Right atrium auricular region (tissue), 2 donors: ENCODE results near the gene CD163. TPM values are rescaled to one million over a fixed set of nuclear protein-coding genes. Genes with fewer than 3 reads are reported as not detected.

Experiments used
- DNase-seq: peaks from one replicate; pipeline ENCODE4 v3.0.0-alpha.2; 2019; ENCODE audit warnings: low spot score
- H3K27ac ChIP-seq, 2 donors: fragments of 200-600 bp; sonication (generic); 1 replicate in 1 of 2; 2 replicates in 1 of 2; pipeline ENCODE4 v1.5.1; 2016 to 2019
- H3K27me3 ChIP-seq, 2 donors: fragments of 200-600 bp; sonication (generic); one replicate each; pipeline versions ENCODE4 v1.5.1 to v1.6.0; 2017 to 2019
- H3K36me3 ChIP-seq: fragments of 200-600 bp; sonication (generic); one replicate; pipeline ENCODE4 v1.5.1; 2016
- H3K4me1 ChIP-seq, 2 donors: fragments of 200-600 bp; sonication (generic); one replicate each; pipeline versions ENCODE4 v1.5.1 to v1.6.0; 2017 to 2019
- H3K4me3 ChIP-seq, 2 donors: fragments of 200-600 bp; sonication (generic); 1 replicate in 1 of 2; 2 replicates in 1 of 2; pipeline ENCODE4 v1.5.1; 2017 to 2019; ENCODE audit warnings: mild to moderate bottlenecking in 1 of 2, moderate library complexity in 1 of 2
- H3K9me3 ChIP-seq, 2 donors: fragments of 200-600 bp; sonication (generic); one replicate each; pipeline ENCODE4 v1.5.1; 2019
- total RNA-seq, 2 donors: library from RNA; depleted of rRNA; stranded (reverse); fragments of >200 nt; gene quantifications; one replicate each; pipeline ENCODE4 v1.1.0, GENCODE V29; 2016
- TF ChIP-seq, protein P1 (sequence below), 2 donors: fragments of 200-600 bp; sonication (generic); IDR thresholded peaks; one replicate each; pipeline ENCODE4 v1.5.1; 2019; ENCODE audit warnings: antibody characterized with exemption in 2 of 2

Gene CD163
- total RNA-seq, 2 donors from 2014 or later = 43.3 to 165 TPM

DNA sequence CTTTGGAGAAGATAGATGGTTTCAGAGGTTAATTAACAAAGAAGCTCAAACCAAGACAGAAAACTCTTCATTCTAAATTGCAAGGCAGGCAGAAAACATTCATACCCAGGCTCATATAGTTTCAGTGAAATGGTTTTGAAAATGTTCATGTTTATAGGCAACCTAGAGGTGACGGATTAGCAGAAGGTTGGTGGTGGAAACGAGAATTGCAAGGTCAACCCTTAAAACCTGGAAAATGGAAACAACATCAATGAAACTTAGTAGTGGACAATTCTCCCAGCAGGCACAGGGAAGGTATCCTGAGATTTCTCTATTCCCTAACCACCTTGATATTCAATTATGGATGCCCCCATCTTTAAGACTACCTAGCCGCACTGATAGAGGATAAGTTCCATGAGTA, 965 bp downstream of the CD163 start:
- H3K9me3 ChIP-seq = no peaks in the 10 kb centered on the region

DNA sequence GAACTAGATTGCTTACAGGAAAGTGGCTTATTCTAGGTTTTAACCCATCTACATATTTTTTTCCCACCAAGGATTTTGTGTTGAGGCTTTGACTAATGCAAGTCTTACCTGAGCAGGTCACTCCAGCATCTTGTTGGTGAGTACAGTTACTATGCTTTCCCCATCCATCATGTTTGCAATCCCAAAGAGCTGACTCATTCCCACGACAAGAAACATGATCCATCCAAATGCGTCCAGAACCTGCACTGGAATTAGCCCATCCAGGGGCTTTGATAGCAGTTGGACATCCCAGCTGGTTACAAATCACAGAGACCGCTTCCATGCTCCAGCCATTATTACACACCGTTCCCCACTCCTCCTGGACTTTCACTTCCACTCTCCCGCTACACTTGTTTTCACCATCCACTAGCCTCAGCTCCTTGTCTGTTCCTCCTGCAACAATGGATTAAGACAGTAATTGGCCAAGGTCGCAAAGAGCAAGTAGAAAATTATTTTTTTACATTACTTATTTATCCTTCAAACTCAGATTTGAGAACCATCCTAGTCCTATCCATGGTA, 2.5 kb downstream of the CD163 start:
- H3K4me3 ChIP-seq = peak overlapping the region; percentile 11 to 17
- TF ChIP-seq, protein P1, sequence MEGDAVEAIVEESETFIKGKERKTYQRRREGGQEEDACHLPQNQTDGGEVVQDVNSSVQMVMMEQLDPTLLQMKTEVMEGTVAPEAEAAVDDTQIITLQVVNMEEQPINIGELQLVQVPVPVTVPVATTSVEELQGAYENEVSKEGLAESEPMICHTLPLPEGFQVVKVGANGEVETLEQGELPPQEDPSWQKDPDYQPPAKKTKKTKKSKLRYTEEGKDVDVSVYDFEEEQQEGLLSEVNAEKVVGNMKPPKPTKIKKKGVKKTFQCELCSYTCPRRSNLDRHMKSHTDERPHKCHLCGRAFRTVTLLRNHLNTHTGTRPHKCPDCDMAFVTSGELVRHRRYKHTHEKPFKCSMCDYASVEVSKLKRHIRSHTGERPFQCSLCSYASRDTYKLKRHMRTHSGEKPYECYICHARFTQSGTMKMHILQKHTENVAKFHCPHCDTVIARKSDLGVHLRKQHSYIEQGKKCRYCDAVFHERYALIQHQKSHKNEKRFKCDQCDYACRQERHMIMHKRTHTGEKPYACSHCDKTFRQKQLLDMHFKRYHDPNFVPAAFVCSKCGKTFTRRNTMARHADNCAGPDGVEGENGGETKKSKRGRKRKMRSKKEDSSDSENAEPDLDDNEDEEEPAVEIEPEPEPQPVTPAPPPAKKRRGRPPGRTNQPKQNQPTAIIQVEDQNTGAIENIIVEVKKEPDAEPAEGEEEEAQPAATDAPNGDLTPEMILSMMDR (IDR thresholded peaks at IDR 0.05) = no peak
- no peaks in the 10 kb centered on the region for H3K9me3 ChIP-seq
- DNase-seq = no peak
- no peaks in the 10 kb centered on the region for H3K36me3 ChIP-seq
- peak overlapping the region in 1 of 2 donors; percentile 40 for H3K27ac ChIP-seq
- H3K4me1 ChIP-seq = no peaks in the 10 kb centered on the region
- no peaks in the 10 kb centered on the region for H3K27me3 ChIP-seq

More for the DNA sequence above, 965 bp downstream of the CD163 start:
- Histone ChIP-seq H3K27ac (peak overlapping the region; percentile 17 to 40), H3K27me3 (no peaks in the 10 kb centered on the region), H3K4me1 (no peaks in the 10 kb centered on the region), H3K36me3 (no peaks in the 10 kb centered on the region), H3K4me3 (peak overlapping the region; percentile 11 to 19)
- TF ChIP-seq, protein P1 (IDR thresholded peaks at IDR 0.05) = no peak
- DNase-seq = no peak

DNA sequence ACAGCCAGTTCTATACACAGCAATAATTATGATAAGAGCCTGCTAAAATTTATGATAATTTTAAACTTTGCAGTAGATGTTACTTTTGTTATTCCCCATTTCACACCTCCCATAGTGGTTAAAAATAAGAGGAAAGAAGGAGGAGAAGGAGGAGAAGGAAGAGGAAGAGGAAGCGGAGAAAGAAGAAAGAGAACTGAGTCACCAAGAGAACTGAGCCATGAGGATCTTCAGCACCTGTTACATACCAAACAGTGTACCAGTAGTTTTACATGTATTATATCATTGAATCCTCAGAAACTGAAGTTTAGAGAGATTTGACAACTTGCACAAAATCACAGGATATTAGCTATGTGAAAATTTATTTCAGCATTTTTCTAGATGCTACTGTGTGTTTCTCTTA, 3.9 kb downstream of the CD163 start:
- TF ChIP-seq, protein P1 (IDR thresholded peaks at IDR 0.05) = no peak
- Histone ChIP-seq H3K36me3 (no peaks in the 10 kb centered on the region), H3K27me3 (no peaks in the 10 kb centered on the region), H3K4me1 (no peaks in the 10 kb centered on the region), H3K27ac (no peak overlapping the region), H3K9me3 (no peaks in the 10 kb centered on the region), H3K4me3 (peak overlapping the region; percentile 4 to 11)
- no peak for DNase-seq

DNA sequence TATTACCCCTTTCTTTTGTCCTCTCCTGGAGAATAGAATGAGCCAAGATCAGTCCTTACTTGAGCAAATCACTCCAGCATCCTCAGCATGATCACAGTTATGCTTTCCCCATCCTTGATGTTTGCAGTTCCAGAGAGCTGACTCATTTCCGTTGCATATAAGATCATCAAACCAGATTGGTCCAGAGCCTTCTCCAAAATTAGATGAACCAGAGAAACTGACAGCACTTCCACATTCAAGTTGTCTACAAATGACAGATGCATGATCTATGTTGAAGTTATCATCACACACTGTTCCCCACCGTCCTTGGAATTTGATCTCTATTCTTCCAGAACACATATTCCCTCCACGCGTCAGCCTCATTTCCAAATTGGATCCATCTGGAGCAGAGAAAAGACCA, 4.8 kb downstream of the CD163 start:
- peak overlapping the region in 1 of 2 donors; percentile 16 for H3K27ac ChIP-seq
- H3K9me3 ChIP-seq = no peaks in the 10 kb centered on the region
- H3K4me3 ChIP-seq = peak overlapping the region; percentile 4 to 13
- H3K27me3 ChIP-seq = no peaks in the 10 kb centered on the region
- DNase-seq = no peak
- H3K36me3 ChIP-seq = no peaks in the 10 kb centered on the region
- TF ChIP-seq, protein P1 (IDR thresholded peaks at IDR 0.05) = no peak
- H3K4me1 ChIP-seq = no peaks in the 10 kb centered on the region

DNA sequence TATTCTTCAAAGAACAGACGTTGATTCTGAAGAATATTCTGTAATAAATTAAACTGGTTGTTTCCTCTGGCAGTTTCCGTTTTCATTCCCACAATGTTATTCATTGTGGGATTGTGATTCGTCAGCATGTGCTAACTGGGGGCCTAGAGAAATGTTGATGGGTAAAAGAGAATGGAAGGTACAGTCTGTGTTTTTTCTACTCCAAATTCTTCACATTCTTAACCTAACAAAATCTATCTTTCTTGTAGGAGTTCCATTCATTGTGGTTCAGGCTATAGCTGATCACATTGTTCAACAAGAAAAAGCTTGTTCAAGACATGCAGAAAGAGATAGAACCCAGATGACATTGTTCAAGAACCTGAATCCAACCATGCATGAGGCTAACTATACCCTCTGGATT, 5.9 kb downstream of the CD163 start:
- H3K27ac ChIP-seq = peak overlapping the region in 1 of 2 donors; percentile 16

More for the DNA sequence above, 5.9 kb downstream of the CD163 start:
- peak overlapping the region in 1 of 2 donors; percentile 13 for H3K4me3 ChIP-seq
- no peaks in the 10 kb centered on the region for H3K36me3 ChIP-seq
- no peaks in the 10 kb centered on the region for H3K9me3 ChIP-seq
- TF ChIP-seq, protein P1 (IDR thresholded peaks at IDR 0.05) = no peak
- H3K4me1 ChIP-seq = no peaks in the 10 kb centered on the region
- H3K27me3 ChIP-seq = no peaks in the 10 kb centered on the region
- DNase-seq = no peak
